Articular chondrocyte of knee joint (primary cell): Measurements from ENCODE around the gene STX16. TPM values are rescaled to one million over a fixed set of nuclear protein-coding genes. Genes with fewer than 3 reads are reported as not detected.

Experiments
- total RNA-seq: library from RNA; depleted of rRNA; stranded (reverse); fragments of >200 nt; gene quantifications from 2 replicates; pipeline ENCODE4 v1.2.3, GENCODE V29; 2012

STX16 gene, protein sequence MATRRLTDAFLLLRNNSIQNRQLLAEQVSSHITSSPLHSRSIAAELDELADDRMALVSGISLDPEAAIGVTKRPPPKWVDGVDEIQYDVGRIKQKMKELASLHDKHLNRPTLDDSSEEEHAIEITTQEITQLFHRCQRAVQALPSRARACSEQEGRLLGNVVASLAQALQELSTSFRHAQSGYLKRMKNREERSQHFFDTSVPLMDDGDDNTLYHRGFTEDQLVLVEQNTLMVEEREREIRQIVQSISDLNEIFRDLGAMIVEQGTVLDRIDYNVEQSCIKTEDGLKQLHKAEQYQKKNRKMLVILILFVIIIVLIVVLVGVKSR
- total RNA-seq, result 28.2 and 32.4 TPM in 2 replicates

DNA sequence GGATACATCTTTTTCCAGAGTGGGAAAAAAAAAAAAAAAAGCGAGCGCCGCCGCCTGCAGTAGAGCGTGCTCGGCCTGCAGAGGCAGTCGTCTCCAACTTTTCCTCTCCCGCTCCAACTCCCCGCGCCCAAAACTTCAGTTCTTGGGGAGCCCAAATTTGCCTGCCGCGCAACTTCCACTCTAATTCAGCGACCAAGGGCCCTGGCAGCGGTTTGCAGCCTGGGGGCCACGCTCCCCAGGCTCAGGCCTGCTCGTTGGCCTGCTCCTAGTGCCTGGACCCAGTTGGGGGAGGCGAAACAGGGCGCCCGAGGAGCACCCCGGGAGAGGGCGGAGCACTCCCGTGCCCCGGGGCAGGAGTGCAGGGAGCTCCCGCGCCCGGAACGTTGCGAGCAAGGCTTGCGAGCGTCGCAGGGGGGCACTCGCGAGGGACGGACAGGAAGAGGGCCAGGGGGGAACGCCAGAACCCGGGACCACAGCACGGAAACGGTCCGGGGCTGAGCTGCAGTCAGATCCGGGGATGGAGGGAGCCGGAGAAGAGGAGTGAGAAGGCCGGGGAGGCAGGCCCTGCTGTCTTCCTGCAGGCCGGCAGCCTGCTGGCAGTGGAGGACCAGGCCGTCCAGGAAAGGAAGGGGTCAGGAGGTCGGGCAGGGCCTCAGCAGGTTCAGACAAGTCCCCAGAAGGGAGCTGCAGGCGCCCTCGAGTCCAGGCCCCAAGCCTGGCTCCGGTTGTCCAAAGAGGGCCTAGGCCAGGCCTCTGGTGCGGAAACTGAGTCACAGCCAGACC, at the start of gene STX16:
Gene STX16, plus strand, starts transcription at position 508 of the 783 bp plus-strand sequence. CDS start 724 bp downstream, outside the sequence.

GRCh38 chr20:58692579-58693225, 41.6 kb downstream of the STX16 start, which contains the start of gene NPEPL1:
Gene NPEPL1, plus strand, starts transcription at chr20:58692800. Its CDS starts 101 bp downstream, at chr20:58692901.

Other genes with a start within 250 kb of the STX16 start
- gene APCDD1L, start 135.9 kb upstream of the STX16 start, total RNA-seq, result 4.5 and 6.4 TPM in 2 replicates
- gene NPEPL1, start 41.5 kb downstream of the STX16 start, total RNA-seq, result 14.5 and 14.9 TPM in 2 replicates
- 0.32 and 0.39 TPM in 2 replicates for gene GNAS-AS1, start 199.6 kb downstream of the STX16 start, total RNA-seq
- 434 and 469 TPM in 2 replicates for gene GNAS, start 201.4 kb downstream of the STX16 start, total RNA-seq